ENCODE results near the gene WDR18.
"Not testable (repeated sequence)": the region's sequence is repeated elsewhere in the genome, so short reads cannot be mapped to it uniquely, and the experiment has no call there.

WDR18 gene

DNA sequence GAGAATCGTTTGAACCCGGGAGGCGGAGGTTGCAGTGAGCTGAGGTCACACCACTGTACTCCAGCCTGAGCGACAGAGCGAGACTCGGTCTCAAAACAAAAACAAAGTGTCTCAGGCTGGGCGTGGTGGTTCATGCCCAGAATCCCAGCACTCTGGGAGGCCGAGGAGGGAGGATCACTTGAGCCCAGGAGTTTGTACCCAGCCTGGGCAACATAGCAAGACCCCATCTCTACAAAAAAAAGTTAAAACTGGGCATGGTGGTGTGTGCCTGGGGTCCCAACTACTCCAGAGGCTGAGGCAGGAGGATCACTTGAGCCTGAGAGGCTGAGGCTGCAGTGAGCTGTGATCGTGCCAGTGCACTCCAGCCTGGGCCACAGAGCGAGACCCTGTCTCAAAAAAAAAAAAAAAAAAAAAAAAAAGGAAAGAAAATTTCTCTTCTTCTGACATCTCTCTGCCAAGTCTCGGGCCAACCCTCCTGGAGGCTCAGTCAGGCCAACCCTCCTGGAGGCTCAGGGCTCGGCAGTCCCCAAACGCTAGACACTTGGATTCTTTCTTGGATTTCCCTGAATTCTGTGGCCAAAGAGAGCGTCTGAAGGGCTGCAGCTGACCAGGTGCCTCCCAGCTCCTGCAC, 32.0 kb upstream of the WDR18 start:
- no peak for DNase-seq

DNA sequence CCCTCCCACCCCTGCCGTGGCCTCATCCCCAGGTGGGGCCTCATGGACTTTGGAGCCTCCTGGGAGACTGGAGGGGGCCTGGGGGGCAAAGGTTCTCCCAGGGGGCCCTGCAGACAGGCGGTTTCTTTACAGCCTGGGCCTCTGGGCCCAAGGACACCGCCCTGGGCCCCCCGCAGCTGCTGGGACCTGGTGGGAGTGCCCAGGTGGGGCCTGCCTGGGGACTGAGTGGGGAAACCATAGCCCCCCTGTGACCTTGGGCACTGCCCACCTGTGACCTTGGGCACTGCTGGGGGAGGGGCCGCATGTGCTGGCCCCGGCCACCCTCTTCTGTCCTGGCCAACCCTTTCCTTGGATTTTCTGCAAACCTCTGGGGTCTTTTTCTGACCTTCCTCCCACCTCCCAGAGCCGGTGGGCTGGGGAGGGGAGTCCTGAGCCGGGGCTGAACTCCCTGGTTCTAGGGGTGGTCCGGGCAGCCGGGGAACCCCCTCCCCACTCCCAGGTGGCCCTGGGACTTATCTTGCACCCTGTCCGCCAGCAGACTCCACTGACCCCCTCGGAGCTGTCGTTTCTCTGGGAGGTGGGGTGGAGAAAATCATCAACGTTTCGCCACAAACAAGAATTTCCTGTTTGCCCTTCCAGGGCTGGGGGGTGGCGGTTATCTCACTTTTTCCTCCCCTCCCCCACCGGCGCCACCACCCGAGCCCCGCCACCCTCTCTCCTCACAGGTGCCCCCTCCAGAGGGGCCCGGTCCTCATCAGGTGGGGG, 31.3 kb upstream of the WDR18 start:
- DNase-seq, result no peak

DNA sequence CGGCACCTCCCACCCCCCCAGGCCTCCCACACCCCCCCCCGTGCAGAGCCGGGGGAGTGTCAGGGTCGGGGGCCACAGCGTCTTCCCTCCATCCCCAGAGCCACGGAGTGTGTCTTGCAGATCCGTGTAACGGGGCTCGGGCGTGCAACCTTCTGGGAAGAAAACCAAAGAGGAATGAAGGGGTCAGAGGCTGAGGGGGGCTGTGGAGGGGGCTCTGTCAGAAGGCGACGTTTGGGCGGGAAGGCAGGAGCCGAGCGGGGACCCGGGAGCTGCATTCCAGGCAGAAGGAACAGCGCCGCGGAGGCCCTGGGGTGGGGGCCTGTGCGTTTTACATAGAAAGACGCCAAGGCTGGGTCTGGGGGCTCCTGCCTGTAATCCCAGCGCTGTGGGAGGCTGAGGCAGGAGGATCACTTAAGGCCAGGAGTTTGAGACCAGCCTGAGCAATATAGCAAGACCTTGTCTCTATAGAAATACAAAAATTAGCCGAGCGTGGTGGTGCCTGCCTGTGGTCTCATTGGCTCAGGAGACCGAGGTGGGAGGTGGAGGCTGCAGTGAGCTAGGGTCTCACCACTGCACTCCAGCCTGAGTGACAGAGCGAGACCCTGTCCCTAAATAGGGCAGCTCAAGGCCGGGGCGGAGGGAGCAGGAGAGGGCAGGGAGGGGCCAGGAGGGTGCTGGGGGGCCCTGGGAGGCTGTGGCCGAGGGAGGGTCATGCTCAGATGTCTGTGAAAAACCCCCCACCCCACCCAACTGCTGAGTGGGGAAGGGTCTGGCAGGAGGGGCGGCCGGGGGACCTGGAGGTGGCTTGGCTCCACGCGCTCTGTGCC, 30.5 kb upstream of the WDR18 start:
- no peak for DNase-seq

GRCh38 chr19:954272-954671, 29.9 kb upstream of the WDR18 start:
- no peak for DNase-seq

- no peak for DNase-seq
Measured at GRCh38 chr19:954672-955494, 29.3 kb upstream of the WDR18 start.

GRCh38 chr19:955803-956765, 28.1 kb upstream of the WDR18 start:
- no peak for DNase-seq

DNA sequence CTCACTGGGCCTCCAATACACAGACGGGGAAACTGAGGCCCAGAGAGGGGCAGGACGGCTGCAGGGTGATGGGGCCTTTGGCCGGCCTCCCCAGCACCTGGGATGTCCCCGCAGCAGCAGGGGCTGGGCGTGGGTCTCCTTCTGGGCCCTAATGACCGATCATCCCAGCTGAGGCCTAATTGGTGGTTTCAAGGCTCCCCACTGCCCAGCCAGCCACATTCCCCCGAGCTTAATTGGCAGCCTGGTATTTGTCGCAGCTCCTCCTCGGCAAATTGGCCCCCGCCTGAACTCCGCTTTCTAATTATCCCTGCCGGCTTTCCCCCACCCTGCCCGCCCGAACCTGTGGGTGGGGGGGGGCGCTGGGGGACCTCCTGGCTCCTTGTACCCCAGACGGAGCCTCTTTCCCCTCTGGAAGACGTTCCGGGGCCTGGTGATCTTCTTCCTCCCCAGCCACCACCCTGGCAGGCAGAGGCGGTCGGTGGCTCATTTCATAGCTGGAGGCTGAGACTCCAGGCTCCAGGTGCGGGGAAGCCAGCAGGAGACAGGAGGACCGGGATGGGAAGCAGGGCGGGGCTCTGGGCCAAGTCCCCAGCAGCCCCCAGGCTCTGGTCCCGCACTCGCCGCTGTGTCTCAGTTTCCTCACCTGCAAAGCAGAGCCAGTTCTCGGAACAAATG, 27.2 kb upstream of the WDR18 start:
- DNase-seq, result no peak

DNA sequence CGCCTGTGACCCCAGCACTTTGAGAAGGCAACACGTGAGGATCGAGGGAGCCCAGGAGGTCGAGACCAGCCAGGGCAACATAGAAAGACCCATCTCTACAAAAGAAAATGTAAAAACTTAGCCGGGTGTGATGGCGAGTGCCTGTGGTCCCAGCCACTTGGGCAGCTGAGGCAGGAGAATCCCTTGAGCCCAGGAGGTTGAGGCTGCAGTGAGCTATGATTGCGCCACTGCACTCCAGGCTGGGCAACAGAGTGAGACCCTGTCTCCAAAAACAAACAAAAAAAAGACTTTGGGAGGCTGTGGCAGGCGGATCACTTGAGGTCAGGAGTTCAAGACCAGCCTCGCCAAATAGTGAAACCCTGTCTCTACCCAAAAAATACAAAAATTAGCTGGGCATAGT, 26.6 kb upstream of the WDR18 start:
- not testable (repeated sequence) for DNase-seq

DNA sequence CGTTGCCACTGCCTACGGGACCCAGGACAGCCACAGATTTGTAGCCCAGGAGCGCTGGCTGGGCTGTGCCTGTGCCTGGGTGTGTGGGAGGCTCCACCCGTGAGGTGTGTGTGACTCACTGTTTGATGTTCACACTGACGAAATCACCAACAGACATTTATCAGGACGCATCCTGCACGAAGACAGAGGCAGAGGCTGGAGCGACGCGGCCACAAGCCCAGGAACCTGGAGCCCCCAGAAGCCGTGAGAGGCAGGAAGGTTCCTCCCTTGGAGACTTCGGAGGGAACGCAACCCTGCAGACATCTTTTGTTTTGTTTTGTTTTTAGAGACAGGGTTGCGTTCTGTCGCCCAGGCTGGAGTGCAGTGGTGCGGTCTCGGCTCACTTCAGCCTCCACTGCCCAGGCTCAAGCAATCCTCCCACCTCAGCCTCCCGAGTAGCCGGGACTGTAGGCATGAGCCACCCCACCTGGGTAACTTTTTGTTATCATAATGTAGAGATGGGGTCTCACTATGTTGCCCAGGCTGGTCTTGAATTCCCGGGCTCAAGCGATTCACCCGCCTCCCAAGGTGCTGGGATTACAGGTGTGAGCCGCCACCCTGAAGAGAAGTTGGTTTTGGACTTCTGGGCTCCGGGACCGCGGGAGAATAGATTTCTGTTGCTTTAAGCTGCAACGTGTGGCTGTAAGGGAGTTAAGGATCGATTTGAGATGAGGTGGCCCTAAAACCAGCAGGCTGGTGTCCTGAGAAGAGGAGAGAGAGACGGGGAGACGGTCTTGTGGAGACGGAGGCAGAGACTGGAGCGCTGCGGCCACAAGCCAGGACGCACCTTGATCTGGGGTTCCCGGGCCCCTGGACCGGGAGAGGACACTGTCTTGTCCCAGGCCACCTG, 24.9 kb upstream of the WDR18 start:
- no peak for DNase-seq

- no peak for DNase-seq
Measured at GRCh38 chr19:960020-960419, 24.1 kb upstream of the WDR18 start.

GRCh38 chr19:960601-960938, 23.6 kb upstream of the WDR18 start:
- DNase-seq, result no peak

DNA sequence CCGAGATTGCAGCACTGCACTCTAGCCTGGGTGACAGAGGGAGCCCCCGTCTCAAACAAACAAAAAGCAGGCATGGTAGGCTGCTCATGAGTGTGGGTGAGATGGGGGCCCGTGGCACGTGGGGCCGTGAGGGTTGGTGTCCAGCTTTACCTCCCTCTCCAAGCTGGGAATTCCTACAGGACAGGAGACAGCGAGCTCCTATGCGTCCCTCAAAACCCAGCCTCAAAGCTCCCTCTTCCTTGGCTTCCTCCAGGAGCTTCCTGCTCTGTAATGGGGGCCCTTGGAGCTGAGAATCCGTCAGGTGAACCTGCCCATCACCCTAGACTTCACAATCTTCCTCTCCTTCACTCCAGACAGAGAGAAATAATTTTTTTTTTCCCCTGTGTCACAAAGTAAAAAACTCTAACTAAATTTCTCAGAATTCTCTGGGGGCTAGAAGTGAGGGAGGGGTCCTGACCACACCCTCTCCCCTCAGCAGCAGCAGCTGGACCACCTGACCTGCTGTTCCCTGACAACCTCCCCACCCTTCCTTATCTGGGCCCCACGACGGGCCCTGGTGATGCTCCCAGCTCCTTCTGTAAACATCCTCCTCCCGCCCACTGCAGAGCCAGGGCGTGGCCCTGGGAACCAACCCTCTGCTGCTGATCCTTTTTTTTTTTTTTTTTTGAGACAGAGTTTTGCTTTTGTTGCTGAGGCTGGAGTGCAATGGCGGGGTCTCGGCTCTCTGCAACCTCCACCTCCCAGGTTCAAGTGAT, 22.1 kb upstream of the WDR18 start:
- DNase-seq, result no peak

GRCh38 chr19:962683-963400, 21.3 kb upstream of the WDR18 start:
- DNase-seq, result no peak

DNA sequence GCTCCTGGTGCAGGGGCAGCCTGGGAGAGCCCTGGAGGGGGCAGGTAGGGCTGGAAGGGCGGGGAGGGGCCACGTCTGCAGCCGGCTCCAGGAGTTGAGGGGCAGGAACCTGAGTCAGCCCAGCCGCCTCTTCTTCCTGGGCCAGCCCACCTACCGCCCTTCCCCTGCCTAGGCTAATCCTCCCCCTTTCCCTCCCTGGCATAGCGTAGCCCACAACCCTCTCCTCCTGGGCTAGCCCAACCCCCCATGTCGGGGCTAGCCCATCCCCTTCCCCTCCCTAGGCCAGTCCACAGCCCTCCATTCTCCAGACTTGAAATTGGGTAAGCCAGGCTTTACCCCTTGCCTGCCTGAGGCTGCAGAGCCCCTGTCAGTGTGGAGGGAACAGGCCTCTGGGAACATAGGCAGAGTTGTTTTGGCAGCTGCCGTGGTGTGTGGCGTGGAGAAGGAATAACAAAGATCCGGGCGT, 20.6 kb upstream of the WDR18 start:
- DNase-seq, result no peak

- DNase-seq, result no peak
Measured at GRCh38 chr19:964116-964520, 20.0 kb upstream of the WDR18 start.

DNA sequence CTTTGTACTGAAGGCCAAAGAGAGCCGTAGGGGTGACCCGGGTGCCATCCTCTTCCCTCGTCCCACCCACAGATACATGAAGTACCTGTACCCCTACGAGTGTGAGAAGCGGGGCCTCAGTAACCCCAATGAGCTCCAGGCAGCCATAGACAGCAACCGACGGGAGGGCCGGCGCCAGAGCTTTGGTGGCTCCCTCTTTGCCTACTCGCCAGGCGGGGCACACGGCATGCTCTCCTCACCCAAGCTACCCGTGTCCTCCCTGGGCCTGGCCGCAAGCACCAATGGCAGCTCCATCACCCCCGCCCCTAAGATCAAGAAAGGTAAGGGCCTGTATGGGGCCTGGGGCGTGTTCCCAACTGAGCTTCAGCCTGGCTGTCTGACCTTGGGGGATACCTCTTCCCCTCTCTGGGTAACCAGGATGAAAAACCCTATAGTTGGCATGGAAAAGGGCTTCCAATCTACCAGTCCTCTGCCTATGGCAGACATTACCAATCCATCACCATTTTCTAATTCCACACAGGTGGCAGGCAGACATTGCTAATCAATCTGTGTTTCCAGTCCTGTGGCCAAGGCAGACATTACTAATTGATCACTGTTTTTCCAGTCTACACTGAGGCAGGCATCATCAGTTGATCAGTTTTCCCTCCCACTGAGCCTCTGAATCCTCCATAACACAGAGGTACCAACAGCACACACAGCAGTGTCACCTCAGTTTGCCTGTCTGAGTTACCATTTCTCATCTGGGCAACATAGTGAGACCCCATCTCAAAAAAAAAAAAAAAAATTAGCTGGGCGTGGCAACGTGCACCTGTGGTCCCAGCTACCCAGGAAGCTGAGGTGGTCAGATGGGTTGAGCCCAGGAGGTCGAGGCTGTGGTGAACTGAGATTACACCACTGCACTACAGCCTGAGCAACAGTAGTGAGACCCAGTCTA, 19.1 kb upstream of the WDR18 start:
- DNase-seq, result no peak

- DNase-seq, result no peak
Measured at GRCh38 chr19:966485-967088, 17.6 kb upstream of the WDR18 start.

All from activated T-cell treated with anti-CD3 and anti-CD28 coated beads for 4 hours (primary cell).